Measurements from ENCODE around the gene TMEM17.

The TMEM17 gene

DNA sequence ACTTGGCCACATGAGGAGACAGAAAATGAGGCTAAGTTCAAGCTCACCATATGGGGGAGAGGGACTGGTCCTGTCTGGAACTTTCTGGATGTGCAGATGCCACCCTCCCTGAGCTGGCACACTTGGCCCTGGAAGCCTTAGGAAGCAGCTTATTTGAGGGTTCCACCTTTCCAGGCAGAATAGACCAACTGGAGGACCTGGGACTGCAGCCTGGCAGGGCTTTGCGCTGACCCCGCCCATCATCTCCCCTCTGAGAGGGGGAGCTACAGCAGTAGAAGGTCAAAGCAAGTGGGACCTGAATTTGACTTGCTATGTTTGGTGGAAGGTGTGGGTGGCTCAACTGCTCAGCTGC lies 39.5 kb downstream of the TMEM17 start:
- no peaks in the 10 kb centered on the region for H3K36me3 ChIP-seq
- H3K9me3 ChIP-seq = no peaks in the 10 kb centered on the region
- H3K4me1 ChIP-seq = peaks cover 0 to 7% (median 1%) of the 10 kb centered on the region in 4 donors
- intact Hi-C loops (cut with DNase I; ENCODE audit: low total_unique reads) = no loop called here
- no peak overlapping the region for H3K27ac ChIP-seq
- no peak overlapping the region for H3K4me3 ChIP-seq
- H3K27me3 ChIP-seq = no peaks in the 10 kb centered on the region
- TF ChIP-seq, protein P1, sequence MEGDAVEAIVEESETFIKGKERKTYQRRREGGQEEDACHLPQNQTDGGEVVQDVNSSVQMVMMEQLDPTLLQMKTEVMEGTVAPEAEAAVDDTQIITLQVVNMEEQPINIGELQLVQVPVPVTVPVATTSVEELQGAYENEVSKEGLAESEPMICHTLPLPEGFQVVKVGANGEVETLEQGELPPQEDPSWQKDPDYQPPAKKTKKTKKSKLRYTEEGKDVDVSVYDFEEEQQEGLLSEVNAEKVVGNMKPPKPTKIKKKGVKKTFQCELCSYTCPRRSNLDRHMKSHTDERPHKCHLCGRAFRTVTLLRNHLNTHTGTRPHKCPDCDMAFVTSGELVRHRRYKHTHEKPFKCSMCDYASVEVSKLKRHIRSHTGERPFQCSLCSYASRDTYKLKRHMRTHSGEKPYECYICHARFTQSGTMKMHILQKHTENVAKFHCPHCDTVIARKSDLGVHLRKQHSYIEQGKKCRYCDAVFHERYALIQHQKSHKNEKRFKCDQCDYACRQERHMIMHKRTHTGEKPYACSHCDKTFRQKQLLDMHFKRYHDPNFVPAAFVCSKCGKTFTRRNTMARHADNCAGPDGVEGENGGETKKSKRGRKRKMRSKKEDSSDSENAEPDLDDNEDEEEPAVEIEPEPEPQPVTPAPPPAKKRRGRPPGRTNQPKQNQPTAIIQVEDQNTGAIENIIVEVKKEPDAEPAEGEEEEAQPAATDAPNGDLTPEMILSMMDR (IDR thresholded peaks at IDR 0.05) = no peak
- DNase-seq = no peak

DNA sequence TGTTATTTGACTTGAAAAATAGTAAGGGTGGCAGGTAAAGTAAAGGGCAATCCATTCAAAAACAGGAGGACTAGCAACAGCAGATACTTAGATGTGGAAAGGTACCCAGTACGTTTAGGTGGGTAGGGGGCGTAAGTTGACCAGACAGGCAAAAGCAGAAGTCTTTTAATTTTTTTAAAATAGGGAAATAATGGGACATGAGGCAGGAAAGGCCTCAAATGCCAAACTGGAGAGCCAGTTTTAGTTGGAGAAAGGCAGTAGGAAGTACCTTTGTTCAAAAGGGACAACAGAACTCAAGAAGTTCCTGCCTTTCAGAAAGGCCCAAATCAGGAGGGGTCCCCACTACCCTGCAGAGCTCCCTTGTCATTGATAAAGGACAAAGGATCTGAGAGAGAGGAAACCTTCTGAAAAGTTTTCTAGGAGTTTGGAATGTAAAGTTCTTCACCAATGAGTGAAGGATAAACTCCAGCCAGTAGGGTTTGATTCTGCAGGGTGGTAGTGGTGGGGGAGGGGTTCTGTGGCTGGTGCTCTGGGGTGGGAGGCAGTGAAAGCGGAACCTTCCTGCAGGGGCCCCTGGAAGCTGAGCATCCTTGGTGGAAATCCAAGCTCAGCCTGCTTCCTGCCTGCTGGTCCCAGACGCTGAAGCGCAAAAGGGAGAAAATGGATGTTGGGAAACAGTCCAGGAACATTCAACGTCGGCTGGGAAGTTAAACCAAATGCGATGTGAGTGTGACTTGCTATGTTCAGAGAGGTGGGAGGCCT lies 40.1 kb downstream of the TMEM17 start:
- H3K9me3 ChIP-seq = no peaks in the 10 kb centered on the region
- DNase-seq = no peak
- no peak overlapping the region for H3K4me3 ChIP-seq
- H3K27ac ChIP-seq = no peak overlapping the region
- TF ChIP-seq, protein P1 (IDR thresholded peaks at IDR 0.05) = no peak
- H3K4me1 ChIP-seq = peaks cover 0 to 6% (median 1%) of the 10 kb centered on the region in 4 donors
- H3K27me3 ChIP-seq = no peaks in the 10 kb centered on the region
- H3K36me3 ChIP-seq = no peaks in the 10 kb centered on the region
- intact Hi-C loops (cut with DNase I; ENCODE audit: low total_unique reads) = no loop called here

DNA sequence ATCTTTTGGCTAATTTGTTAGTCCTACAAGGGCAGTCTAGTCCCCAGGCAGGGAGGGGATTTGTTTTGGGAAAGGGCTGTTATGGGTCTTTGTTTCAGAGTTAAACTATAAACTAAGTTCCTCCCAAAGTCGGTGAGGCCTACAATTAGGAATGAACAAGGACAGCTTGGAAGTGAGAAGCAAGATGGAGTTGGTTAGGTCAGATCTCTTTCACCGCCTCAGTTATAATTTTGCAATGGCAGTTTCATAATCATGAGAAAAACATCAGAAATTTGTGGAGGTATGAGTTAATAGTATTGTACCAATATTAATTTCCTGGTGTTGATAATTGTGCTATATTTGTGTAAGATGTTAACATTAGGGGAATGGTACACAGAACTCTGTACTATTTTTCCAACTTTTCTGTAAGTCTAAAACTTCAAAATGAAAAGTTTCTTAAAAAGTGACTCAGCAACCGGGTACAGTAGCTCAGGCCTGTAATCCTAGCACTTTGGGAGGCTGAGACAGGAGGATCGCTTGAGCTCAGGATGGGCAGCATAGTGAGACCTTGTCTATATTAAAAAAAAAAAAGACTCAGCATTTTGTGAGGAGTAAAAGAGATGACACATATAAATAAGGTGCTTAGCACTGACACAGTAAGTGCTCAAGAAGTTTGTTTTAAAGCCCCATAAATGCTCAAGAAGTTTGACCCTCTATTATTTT lies 40.8 kb downstream of the TMEM17 start:
- Histone ChIP-seq H3K36me3 (no peaks in the 10 kb centered on the region), H3K27ac (no peak overlapping the region), H3K4me3 (no peak overlapping the region), H3K27me3 (no peaks in the 10 kb centered on the region), H3K4me1 (peaks cover 0 to 6% (median 1%) of the 10 kb centered on the region in 4 donors), H3K9me3 (no peaks in the 10 kb centered on the region)
- TF ChIP-seq, protein P1 (IDR thresholded peaks at IDR 0.05) = no peak
- intact Hi-C loops (cut with DNase I; ENCODE audit: low total_unique reads) = no loop called here
- DNase-seq = no peak

DNA sequence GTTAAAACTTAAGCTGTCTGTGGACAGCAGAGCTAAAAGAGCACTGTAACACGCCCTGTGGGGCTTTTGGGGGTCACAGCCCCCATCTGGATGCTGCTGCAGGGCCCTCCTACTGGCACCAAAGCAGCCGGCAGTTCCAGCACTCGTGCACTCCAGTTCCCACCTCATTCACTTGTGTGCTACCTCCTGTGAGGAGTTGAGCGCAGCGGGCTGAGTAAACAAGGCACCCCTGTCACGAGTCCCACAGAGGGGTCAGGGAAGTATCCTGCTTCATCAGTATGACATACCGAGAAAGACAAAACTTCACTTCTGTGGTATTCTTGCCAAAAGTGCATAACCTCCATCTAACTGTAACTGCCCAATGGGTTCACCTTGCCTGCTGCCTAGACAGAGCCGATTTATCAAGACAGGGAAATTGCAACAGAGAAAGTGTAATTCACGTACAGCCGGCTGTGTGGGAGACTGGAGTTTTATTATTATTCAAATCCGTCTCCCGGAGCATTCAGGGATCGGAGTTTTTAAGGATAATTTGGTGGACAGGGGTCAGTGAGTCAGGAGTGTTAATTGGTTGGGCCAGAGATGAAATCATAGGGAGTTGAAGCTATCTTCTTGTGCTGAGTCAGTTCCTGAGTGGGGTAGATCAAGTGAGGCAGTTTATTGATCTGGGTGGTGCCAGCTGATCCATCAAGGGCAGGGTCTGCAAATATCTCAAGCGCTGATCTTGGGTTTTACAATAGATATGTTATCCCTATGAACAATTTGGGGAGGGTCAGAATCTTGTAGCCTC lies 41.6 kb downstream of the TMEM17 start:
- H3K27ac ChIP-seq = no peak overlapping the region
- TF ChIP-seq, protein P1 (IDR thresholded peaks at IDR 0.05) = no peak
- H3K4me3 ChIP-seq = no peak overlapping the region
- no peaks in the 10 kb centered on the region for H3K9me3 ChIP-seq
- H3K27me3 ChIP-seq = no peaks in the 10 kb centered on the region
- H3K36me3 ChIP-seq = no peaks in the 10 kb centered on the region
- DNase-seq = no peak
- intact Hi-C loops (cut with DNase I; ENCODE audit: low total_unique reads) = no loop called here
- H3K4me1 ChIP-seq = peaks cover 0 to 6% (median 1%) of the 10 kb centered on the region in 4 donors

DNA sequence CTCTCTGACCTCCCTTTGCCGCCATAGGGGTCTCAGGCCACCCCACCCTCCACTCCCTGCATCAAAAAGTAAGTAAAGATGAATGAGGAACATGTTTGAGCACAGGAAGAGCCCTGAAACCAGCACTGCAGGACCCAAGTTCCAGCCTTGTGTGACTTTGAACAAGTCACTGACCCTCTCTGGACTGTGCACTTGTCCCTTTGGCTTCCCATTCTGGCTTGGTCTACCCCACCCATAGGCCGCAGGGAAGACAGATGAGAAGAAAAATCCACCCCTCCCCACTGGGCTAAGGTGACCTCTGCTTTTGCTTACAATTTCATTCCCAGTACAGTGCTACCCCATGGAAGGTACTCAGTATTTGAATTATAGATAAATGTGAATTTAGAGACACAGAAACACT lies 43.8 kb downstream of the TMEM17 start:
- H3K4me3 ChIP-seq = no peak overlapping the region
- H3K27ac ChIP-seq = no peak overlapping the region
- TF ChIP-seq, protein P1 (IDR thresholded peaks at IDR 0.05) = no peak
- H3K36me3 ChIP-seq = no peaks in the 10 kb centered on the region
- H3K9me3 ChIP-seq = no peaks in the 10 kb centered on the region
- no peaks in the 10 kb centered on the region for H3K27me3 ChIP-seq
- peaks cover 0 to 11% (median 1%) of the 10 kb centered on the region in 4 donors for H3K4me1 ChIP-seq
- no peak for DNase-seq
- intact Hi-C loops (cut with DNase I; ENCODE audit: low total_unique reads) = no loop called here

Measured in tibial artery (tissue), 4 donors.